Panc1 (cell line): ENCODE results near the gene FXR2. TPM values are rescaled to one million over a fixed set of nuclear protein-coding genes. Genes with fewer than 3 reads are reported as not detected.

ENCODE experiments used
- ATAC-seq: fragments of 200-7000 bp; cut with Tn5 transposase; 2 replicates; pipeline ENCODE4 v1.9.1; 2020; ENCODE audit warnings: mild to moderate bottlenecking, moderate library complexity
- BruUV-seq: library from RNA; stranded (reverse); fragments of 400-500 nt; replicated peaks from 2 replicates; lab custom pipeline; 2021; lab: Mats Ljungman, UMichigan
- CTCF ChIA-PET: fragments of 300-600 bp; sonication (Branson Sonifier 250); formaldehyde crosslinking; loops from one replicate; lab custom pipeline; 2022; ENCODE audit warnings: antibody characterized with exemption; lab: Charles Lee
- POLR2A ChIA-PET: fragments of 300-600 bp; sonication (Branson Sonifier 250); formaldehyde crosslinking; loops from one replicate; lab custom pipeline; 2022; ENCODE audit warnings: antibody characterized with exemption; lab: Charles Lee
- DNase-seq: peaks from one replicate; pipeline ENCODE4 v3.0.0-alpha.2; 2010; ENCODE audit warnings: low read depth, low spot score
- H3K27ac ChIP-seq: 2 replicates; pipeline ENCODE4 v1.5.1; 2011; ENCODE audit warnings: mild to moderate bottlenecking, low read length, inconsistent platforms
- H3K27me3 ChIP-seq: fragments of 200-500 bp; sonication (Bioruptor generic); 2 replicates; pipeline ENCODE4 v1.6.0; 2014; ENCODE audit warnings: low read length, inconsistent platforms; ENCODE audit not compliant: control insufficient read depth, insufficient read depth
- H3K36me3 ChIP-seq: fragments of 200-500 bp; sonication (Bioruptor generic); 2 replicates; pipeline ENCODE4 v1.5.1; 2014; ENCODE audit warnings: inconsistent platforms, mild to moderate bottlenecking, low read length, moderate library complexity; ENCODE audit not compliant: control insufficient read depth, insufficient read depth
- H3K4me1 ChIP-seq: 2 replicates; pipeline ENCODE4 v1.5.1; 2011; ENCODE audit warnings: inconsistent platforms, mild to moderate bottlenecking, low read length, moderate library complexity; ENCODE audit not compliant: control insufficient read depth, insufficient read depth
- H3K4me3 ChIP-seq, 2 experiments: 2 replicates each; pipeline ENCODE4 v1.5.1; 2011 to 2012; ENCODE audit warnings: low read depth in 2 of 2, low read length in 2 of 2, mild to moderate bottlenecking in 2 of 2, inconsistent platforms in 1 of 2, moderate library complexity in 1 of 2
- H3K9me3 ChIP-seq: fragments of 200-500 bp; sonication (Bioruptor generic); 2 replicates; pipeline ENCODE4 v1.5.1; 2014; ENCODE audit warnings: low read depth, mild to moderate bottlenecking, inconsistent platforms, low read length, moderate library complexity; ENCODE audit not compliant: control insufficient read depth, insufficient read depth
- POLR2AphosphoS5 ChIP-seq: IDR thresholded peaks from 2 replicates; pipeline ENCODE4 v1.6.1; 2012; ENCODE audit warnings: mild to moderate bottlenecking, low read depth, low read length, moderate library complexity
- SIN3A ChIP-seq: IDR thresholded peaks from 2 replicates; pipeline ENCODE4 v1.6.1; 2012; ENCODE audit warnings: low read depth, mild to moderate bottlenecking, low read length, moderate library complexity, borderline replicate concordance; ENCODE audit not compliant: insufficient read depth
- TCF7L2 ChIP-seq: IDR thresholded peaks from 2 replicates; pipeline ENCODE4 v1.6.1; 2011; ENCODE audit warnings: mild to moderate bottlenecking, low read depth, low read length, inconsistent platforms
- in situ Hi-C: cut with HindIII; loops from 2 replicates; pipeline ENCODE4 v1.10.0; 2016; ENCODE audit warnings: low sequenced_read_pairs, low pct_unique_long_range_greater_than_20kb
- intact Hi-C: fragments of 100-400 bp; cut with micrococcal nuclease; formaldehyde crosslinking; loops from one replicate; pipeline ENCODE4 v1.10.0; 2022; ENCODE audit not compliant: unreplicated experiment
- total RNA-seq: library from RNA; stranded (reverse); gene quantifications from one replicate; pipeline ENCODE4 v1.2.1, GENCODE V29; 2021; ENCODE audit not compliant: unreplicated experiment
- TF ChIP-seq, protein P1 (sequence below): fragments of 450-650 bp; IDR thresholded peaks from 2 replicates; pipeline ENCODE4 v1.5.1; 2017; ENCODE audit warnings: mild to moderate bottlenecking
- TF ChIP-seq, protein P2 (sequence below), 2 experiments: IDR thresholded peaks; 2 replicates each; pipeline ENCODE4 v1.6.1; 2011 to 2012; ENCODE audit warnings: low read depth in 2 of 2, control low read depth in 1 of 2, low read length in 1 of 2, mild to moderate bottlenecking in 1 of 2, moderate library complexity in 1 of 2; ENCODE audit not compliant: insufficient read depth in 1 of 2

Gene FXR2
- total RNA-seq, 1 experiment from 2014 or later: 39.7 TPM

DNA sequence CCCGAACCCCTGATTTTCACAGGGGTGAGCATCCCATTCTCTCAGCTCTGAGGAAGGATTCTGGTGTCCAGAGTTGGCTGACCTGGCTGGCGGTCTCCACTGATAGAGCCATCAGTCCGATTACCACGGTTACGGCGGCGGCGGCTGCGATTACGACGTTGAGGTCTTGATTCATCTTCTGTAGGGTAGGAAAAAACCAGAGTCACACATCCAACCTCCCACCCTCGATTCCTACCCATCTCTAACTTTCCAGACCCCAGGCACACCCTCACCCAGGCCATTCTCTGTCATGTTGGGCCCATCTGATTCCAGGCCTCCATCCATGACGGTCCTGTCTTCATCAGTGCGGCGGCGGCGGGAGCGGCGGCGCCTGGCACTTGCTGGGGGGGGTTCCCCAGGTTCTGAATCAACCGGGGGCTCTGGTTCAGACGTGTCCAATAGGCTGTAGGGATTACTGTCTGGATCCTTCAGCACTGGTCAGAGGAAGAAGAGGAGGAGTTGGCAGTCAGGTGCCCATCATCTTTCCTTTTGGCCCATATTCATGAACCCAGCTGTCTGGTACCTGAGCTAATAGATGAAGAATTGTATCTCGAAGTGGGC, 22.2 kb downstream of the FXR2 start:
- no peak overlapping the region for H3K4me3 ChIP-seq
- DNase-seq (no peak), ATAC-seq (no peak)
- H3K4me1 ChIP-seq: peaks cover 13% of the 10 kb centered on the region
- H3K9me3 ChIP-seq: no peaks in the 10 kb centered on the region
- intact Hi-C loops (no loop called here), in situ Hi-C loops (no loop called here)
- H3K27ac ChIP-seq: no peak overlapping the region
- peaks cover 15% of the 10 kb centered on the region for H3K36me3 ChIP-seq
- BruUV-seq: no TSS peak
- ChIA-PET CTCF (no interaction called here), POLR2A (no interaction called here)
- TF ChIP-seq POLR2AphosphoS5 (no peak), TCF7L2 (no peak), SIN3A (no peak)
- TF ChIP-seq, protein P1, sequence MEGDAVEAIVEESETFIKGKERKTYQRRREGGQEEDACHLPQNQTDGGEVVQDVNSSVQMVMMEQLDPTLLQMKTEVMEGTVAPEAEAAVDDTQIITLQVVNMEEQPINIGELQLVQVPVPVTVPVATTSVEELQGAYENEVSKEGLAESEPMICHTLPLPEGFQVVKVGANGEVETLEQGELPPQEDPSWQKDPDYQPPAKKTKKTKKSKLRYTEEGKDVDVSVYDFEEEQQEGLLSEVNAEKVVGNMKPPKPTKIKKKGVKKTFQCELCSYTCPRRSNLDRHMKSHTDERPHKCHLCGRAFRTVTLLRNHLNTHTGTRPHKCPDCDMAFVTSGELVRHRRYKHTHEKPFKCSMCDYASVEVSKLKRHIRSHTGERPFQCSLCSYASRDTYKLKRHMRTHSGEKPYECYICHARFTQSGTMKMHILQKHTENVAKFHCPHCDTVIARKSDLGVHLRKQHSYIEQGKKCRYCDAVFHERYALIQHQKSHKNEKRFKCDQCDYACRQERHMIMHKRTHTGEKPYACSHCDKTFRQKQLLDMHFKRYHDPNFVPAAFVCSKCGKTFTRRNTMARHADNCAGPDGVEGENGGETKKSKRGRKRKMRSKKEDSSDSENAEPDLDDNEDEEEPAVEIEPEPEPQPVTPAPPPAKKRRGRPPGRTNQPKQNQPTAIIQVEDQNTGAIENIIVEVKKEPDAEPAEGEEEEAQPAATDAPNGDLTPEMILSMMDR: no peak
- TF ChIP-seq, protein P2, sequence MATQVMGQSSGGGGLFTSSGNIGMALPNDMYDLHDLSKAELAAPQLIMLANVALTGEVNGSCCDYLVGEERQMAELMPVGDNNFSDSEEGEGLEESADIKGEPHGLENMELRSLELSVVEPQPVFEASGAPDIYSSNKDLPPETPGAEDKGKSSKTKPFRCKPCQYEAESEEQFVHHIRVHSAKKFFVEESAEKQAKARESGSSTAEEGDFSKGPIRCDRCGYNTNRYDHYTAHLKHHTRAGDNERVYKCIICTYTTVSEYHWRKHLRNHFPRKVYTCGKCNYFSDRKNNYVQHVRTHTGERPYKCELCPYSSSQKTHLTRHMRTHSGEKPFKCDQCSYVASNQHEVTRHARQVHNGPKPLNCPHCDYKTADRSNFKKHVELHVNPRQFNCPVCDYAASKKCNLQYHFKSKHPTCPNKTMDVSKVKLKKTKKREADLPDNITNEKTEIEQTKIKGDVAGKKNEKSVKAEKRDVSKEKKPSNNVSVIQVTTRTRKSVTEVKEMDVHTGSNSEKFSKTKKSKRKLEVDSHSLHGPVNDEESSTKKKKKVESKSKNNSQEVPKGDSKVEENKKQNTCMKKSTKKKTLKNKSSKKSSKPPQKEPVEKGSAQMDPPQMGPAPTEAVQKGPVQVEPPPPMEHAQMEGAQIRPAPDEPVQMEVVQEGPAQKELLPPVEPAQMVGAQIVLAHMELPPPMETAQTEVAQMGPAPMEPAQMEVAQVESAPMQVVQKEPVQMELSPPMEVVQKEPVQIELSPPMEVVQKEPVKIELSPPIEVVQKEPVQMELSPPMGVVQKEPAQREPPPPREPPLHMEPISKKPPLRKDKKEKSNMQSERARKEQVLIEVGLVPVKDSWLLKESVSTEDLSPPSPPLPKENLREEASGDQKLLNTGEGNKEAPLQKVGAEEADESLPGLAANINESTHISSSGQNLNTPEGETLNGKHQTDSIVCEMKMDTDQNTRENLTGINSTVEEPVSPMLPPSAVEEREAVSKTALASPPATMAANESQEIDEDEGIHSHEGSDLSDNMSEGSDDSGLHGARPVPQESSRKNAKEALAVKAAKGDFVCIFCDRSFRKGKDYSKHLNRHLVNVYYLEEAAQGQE (IDR thresholded peaks at IDR 0.05; ENCODE audit: insufficient read depth in 1 of 2, low read depth in 2 of 2, low read length in 1 of 2): no peak
- no peaks in the 10 kb centered on the region for H3K27me3 ChIP-seq

DNA sequence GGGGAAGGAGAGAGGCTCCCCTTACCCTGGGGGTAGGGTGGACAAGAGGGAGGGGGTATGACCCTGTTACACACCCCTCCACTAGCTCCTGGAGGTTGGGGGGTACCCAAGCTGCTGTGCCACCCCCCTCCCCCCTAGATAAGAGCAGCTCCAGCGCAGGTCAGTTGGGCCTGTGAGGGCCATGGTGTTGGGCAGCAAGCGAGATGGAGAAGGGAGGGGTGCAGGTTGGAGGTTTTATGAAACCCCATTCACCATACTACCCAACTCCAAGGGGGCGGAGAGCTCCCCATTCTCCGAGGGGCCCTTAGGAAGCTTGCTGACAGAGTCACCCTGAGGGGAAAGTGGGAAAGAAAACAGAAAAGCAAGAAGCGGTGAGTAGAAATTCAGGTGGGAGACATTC, 23.1 kb downstream of the FXR2 start:
- H3K9me3 ChIP-seq: no peaks in the 10 kb centered on the region
- CTCF ChIA-PET: no interaction called here

More for the DNA sequence above, 23.1 kb downstream of the FXR2 start:
- Histone ChIP-seq H3K4me3 (no peak overlapping the region), H3K27me3 (no peaks in the 10 kb centered on the region), H3K4me1 (peaks cover 13% of the 10 kb centered on the region), H3K27ac (no peak overlapping the region), H3K36me3 (peaks cover 12% of the 10 kb centered on the region)
- no peak for TF ChIP-seq SIN3A
- TF ChIP-seq, protein P1: no peak
- TF ChIP-seq POLR2AphosphoS5: no peak
- TF ChIP-seq, protein P2 (IDR thresholded peaks at IDR 0.05; ENCODE audit: insufficient read depth in 1 of 2, low read depth in 2 of 2, low read length in 1 of 2): no peak
- TF ChIP-seq TCF7L2: no peak
- in situ Hi-C loops (no loop called here), intact Hi-C loops (no loop called here)
- POLR2A ChIA-PET: no interaction called here
- DNase-seq (no peak), ATAC-seq (no peak)
- BruUV-seq: no TSS peak
